Testis (tissue), 3 donors: ENCODE data around the gene MYL11. TPM values are rescaled to one million over a fixed set of nuclear protein-coding genes. Genes with fewer than 3 reads are reported as not detected.
A peak's percentile ranks its signal among the peaks of the same experiment; 100 is the strongest.

Experiments
- DNase-seq: peaks from one replicate; pipeline ENCODE4 v3.0.0-alpha.2; 2019
- H3K27ac ChIP-seq, 2 donors: fragments of 200-600 bp; sonication (generic); one replicate each; pipeline ENCODE4 v1.5.1; 2019
- H3K27me3 ChIP-seq: fragments of 200-600 bp; sonication (generic); one replicate; pipeline ENCODE4 v1.5.1; 2019
- H3K36me3 ChIP-seq: fragments of 200-600 bp; sonication (generic); one replicate; pipeline ENCODE4 v1.5.1; 2017; ENCODE audit warnings: low read depth; ENCODE audit errors: missing control alignments
- H3K4me1 ChIP-seq: fragments of 200-600 bp; sonication (generic); one replicate; pipeline ENCODE4 v1.5.1; 2019
- H3K4me3 ChIP-seq, 2 donors: fragments of 200-600 bp; sonication (generic); one replicate each; pipeline ENCODE4 v1.5.1; 2017 to 2019
- H3K9me3 ChIP-seq: fragments of 200-600 bp; sonication (generic); one replicate; pipeline ENCODE4 v1.5.1; 2017
- CTCF ChIP-seq, 3 experiments: fragments of 450-650 bp in 2 of 3; fragments of 200-600 bp in 1 of 3; sonication (generic) in 1 of 3; IDR thresholded peaks; one replicate each; pipeline ENCODE4 v1.5.1; 2016 to 2019; ENCODE audit warnings: antibody characterized with exemption in 3 of 3, mild to moderate bottlenecking in 2 of 3, moderate library complexity in 1 of 3
- POLR2A ChIP-seq: fragments of 450-650 bp; IDR thresholded peaks from one replicate; pipeline ENCODE4 v1.6.1; 2017; ENCODE audit warnings: antibody characterized with exemption, mild to moderate bottlenecking, moderate library complexity
- WGBS, 2 donors: methylation state at CpG; one replicate each; pipeline ENCODE4 v1.1.5; 2018; 5-methylcytosine and 5-hydroxymethylcytosine counted together
- intact Hi-C: fragments of 100-400 bp; cut with DNase I; formaldehyde crosslinking; loops from one replicate; pipeline ENCODE4 v1.15.1; 2023; ENCODE audit warnings: low total_unique reads
- polyA plus RNA-seq: library from polyadenylated mRNA; stranded (reverse); fragments of 350-450 nt; fragmentation: Illumina TruSeq; extraction: RNeasy Lipid Tissue Mini Kit (QIAGEN cat#74804); gene quantifications from one replicate; pipeline ENCODE4 v1.2.3, GENCODE V29; 2014; ENCODE audit warnings: low read depth, low replicate concordance; ENCODE audit not compliant: insufficient read depth
- small RNA-seq, 2 donors: library from RNA; depleted of rRNA; stranded (forward); fragments of <200 nt; gene quantifications; one replicate each; pipeline ENCODE3, GENCODE V24; 2016
- total RNA-seq, 2 donors: library from RNA; depleted of rRNA; stranded (reverse); fragments of >200 nt; gene quantifications; one replicate each; pipeline ENCODE4 v1.2.3, GENCODE V29; 2016

Gene MYL11
- total and polyA plus RNA-seq, 3 donors from 2014 or later: 2.5 to 18.5 (median 4.2) TPM

DNA sequence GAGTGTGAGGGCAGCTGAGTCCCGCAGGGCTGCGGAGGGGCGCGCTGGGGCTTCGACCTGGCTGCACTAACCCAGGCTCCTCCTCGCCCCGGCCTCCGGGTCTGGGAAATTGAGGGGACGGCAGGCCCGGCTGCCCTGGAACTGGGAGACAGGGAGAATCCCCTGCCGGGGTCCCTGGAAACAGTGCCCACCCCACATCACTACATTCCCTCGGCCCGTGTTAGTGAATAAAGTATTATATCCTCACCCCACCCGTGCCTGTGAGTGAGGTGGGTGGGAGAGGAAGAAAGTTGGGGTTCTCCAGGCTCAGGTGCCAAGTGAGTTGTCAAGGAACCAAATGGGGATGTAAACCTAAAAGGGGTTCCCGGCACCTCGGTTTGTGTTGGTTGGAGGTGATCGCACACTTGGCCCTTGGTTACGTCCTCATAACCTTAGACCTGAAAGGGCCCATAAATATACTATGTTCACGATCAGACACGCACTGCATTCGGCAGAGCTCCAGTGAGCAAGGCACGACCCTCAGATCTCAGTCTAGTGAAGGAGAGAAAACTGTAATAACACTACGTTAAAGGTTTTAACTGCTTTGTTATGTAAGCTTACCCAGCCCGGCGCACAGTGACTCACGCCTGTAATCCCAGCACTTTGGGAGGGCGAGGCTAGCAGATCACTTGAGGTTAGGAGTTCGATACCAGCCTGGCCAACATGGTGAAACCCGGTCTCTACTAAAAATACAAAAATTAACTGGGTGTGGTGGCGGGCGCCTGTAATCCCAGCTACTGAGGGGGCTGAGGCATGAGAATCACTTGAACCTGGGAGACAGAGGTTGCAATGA is 44.0 kb downstream of the MYL11 start:
- no peak for TF ChIP-seq POLR2A
- TF ChIP-seq CTCF (IDR thresholded peaks at IDR 0.05): no peak
- intact Hi-C loops: no loop called here
- Histone ChIP-seq H3K9me3 (no peaks in the 10 kb centered on the region), H3K27ac (peak overlapping the region; percentile 82 to 90), H3K27me3 (no peaks in the 10 kb centered on the region), H3K4me3 (peak overlapping the region; percentile 55 to 63), H3K4me1 (peaks cover 9% of the 10 kb centered on the region), H3K36me3 (no peaks in the 10 kb centered on the region)
- DNase-seq: no peak
- WGBS, 2 donors: 62 to 73% methylated on average over 21 to 31 of the region's 31 CpGs

DNA sequence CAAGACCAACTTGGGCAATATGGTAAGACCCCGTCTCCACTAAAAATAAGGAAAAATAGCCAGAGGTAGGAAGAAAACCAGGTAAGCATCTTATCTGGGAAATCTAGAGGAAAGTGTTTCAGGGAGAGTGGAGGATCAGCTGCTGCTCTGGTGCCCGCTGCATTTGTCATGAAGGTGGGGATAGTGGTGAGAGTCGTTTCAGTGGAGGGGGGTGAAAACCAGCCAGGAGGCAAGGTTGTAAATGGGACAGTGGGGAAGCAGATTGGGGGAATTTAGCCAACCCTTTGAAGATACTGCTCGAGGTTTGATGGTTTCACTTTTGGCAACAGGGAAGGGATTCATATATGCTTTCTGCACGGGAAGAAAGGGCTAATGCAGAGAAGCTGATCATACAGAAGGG is 46.4 kb downstream of the MYL11 start:
- WGBS, 2 donors: 82% methylated on average over 5 of the region's 5 CpGs
- no peak overlapping the region for H3K4me3 ChIP-seq
- no peak for TF ChIP-seq POLR2A
- no peak for TF ChIP-seq CTCF (IDR thresholded peaks at IDR 0.05)
- no peaks in the 10 kb centered on the region for H3K27me3 ChIP-seq
- H3K27ac ChIP-seq: no peak overlapping the region
- intact Hi-C loops: no loop called here
- no peaks in the 10 kb centered on the region for H3K36me3 ChIP-seq
- no peak for DNase-seq
- no peaks in the 10 kb centered on the region for H3K4me1 ChIP-seq
- H3K9me3 ChIP-seq: no peaks in the 10 kb centered on the region

Small RNA genes within 50 kb of the gene (small RNA-seq; reads per million reads assigned to genes)
- 3.5 to 4.1 reads per million in 2 donors for gene RF00406

Other genes starting within 250 kb of the MYL11 start
- gene CORO1A, start 191.2 kb upstream of the MYL11 start, total RNA-seq: 1 to 10 TPM; 4.4 to 9.6 TPM
- gene CORO1A, start 191.2 kb upstream of the MYL11 start, polyA plus RNA-seq: 19.7 TPM
- gene BOLA2B, start 181.1 kb upstream of the MYL11 start, total RNA-seq: 100 to 1,000 TPM; 133 to 161 TPM
- gene BOLA2B, start 181.1 kb upstream of the MYL11 start, polyA plus RNA-seq: 70.9 TPM
- 10 to 100 TPM; 42.4 to 44.8 TPM for gene SLX1A, start 180.9 kb upstream of the MYL11 start, total RNA-seq
- gene SLX1A, start 180.9 kb upstream of the MYL11 start, polyA plus RNA-seq: 10.4 TPM
- gene SULT1A3, start 175.5 kb upstream of the MYL11 start, total RNA-seq: 10 to 100 TPM in 1 of 2 donors, 1 to 10 TPM in 1; 6.8 to 20.0 TPM
- gene SULT1A3, start 175.5 kb upstream of the MYL11 start, polyA plus RNA-seq: 6.4 TPM
- gene NPIPB13, start 126.3 kb upstream of the MYL11 start, total RNA-seq: 10 to 100 TPM; 11.0 to 15.7 TPM
- 4.7 TPM for gene NPIPB13, start 126.3 kb upstream of the MYL11 start, polyA plus RNA-seq
- gene CD2BP2, start 19.5 kb upstream of the MYL11 start, total RNA-seq: 10 to 100 TPM; 32.8 to 39.5 TPM
- 52.5 TPM for gene CD2BP2, start 19.5 kb upstream of the MYL11 start, polyA plus RNA-seq
- gene TBC1D10B, start 4.3 kb upstream of the MYL11 start, total RNA-seq: 10 to 100 TPM; 60.5 to 64.0 TPM
- gene TBC1D10B, start 4.3 kb upstream of the MYL11 start, polyA plus RNA-seq: 86.2 TPM
- gene SEPTIN1, start 7.8 kb downstream of the MYL11 start, total RNA-seq: 1 to 10 TPM in 1 of 2 donors, under 1 TPM in 1; 0.63 to 2.4 TPM
- 3.9 TPM for gene SEPTIN1, start 7.8 kb downstream of the MYL11 start, polyA plus RNA-seq
- gene ZNF48, start 20.6 kb downstream of the MYL11 start, total RNA-seq: 1 to 10 TPM; 6.5 to 9.0 TPM
- 6.3 TPM for gene ZNF48, start 20.6 kb downstream of the MYL11 start, polyA plus RNA-seq
- 10 to 100 TPM; 35.6 to 37.2 TPM for gene ZNF771, start 32.8 kb downstream of the MYL11 start, total RNA-seq
- 3.0 TPM for gene ZNF771, start 32.8 kb downstream of the MYL11 start, polyA plus RNA-seq
- gene DCTPP1, start 55.2 kb downstream of the MYL11 start, total RNA-seq: 10 to 100 TPM; 15.2 to 26.1 TPM
- gene DCTPP1, start 55.2 kb downstream of the MYL11 start, polyA plus RNA-seq: 23.6 TPM
- gene SEPHS2, start 71.1 kb downstream of the MYL11 start, total RNA-seq: 10 to 100 TPM; 17.7 to 19.8 TPM
- gene SEPHS2, start 71.1 kb downstream of the MYL11 start, polyA plus RNA-seq: 24.7 TPM
- gene ITGAL, start 97.9 kb downstream of the MYL11 start, total RNA-seq: 1 to 10 TPM; 2.8 to 5.0 TPM
- gene ITGAL, start 97.9 kb downstream of the MYL11 start, polyA plus RNA-seq: 6.7 TPM
- 10 to 100 TPM; 52.2 to 64.3 TPM for gene ZNF768, start 151.8 kb downstream of the MYL11 start, total RNA-seq
- gene ZNF768, start 151.8 kb downstream of the MYL11 start, polyA plus RNA-seq: 52.3 TPM
- 10 to 100 TPM; 18.7 to 23.3 TPM for gene ZNF747, start 160.1 kb downstream of the MYL11 start, total RNA-seq
- gene ZNF747, start 160.1 kb downstream of the MYL11 start, polyA plus RNA-seq: 13.1 TPM
- gene ZNF764, start 183.6 kb downstream of the MYL11 start, total RNA-seq: 10 to 100 TPM; 21.9 to 23.2 TPM
- 11.3 TPM for gene ZNF764, start 183.6 kb downstream of the MYL11 start, polyA plus RNA-seq
- 10 to 100 TPM; 21.7 to 54.6 TPM for gene ZNF688, start 196.9 kb downstream of the MYL11 start, total RNA-seq
- gene ZNF688, start 196.9 kb downstream of the MYL11 start, polyA plus RNA-seq: 38.5 TPM
- gene ZNF785, start 210.9 kb downstream of the MYL11 start, total RNA-seq: 10 to 100 TPM; 14.8 to 17.1 TPM
- gene ZNF785, start 210.9 kb downstream of the MYL11 start, polyA plus RNA-seq: 5.9 TPM
- gene ZNF689, start 235.6 kb downstream of the MYL11 start, total RNA-seq: 10 to 100 TPM; 33.0 to 41.3 TPM
- 82.7 TPM for gene ZNF689, start 235.6 kb downstream of the MYL11 start, polyA plus RNA-seq